ENCODE data around the gene CFAP46. TPM values are rescaled to one million over a fixed set of nuclear protein-coding genes. Genes with fewer than 3 reads are reported as not detected.
"Not testable (repeated sequence)": the region's sequence is repeated elsewhere in the genome, so short reads cannot be mapped to it uniquely, and the experiment has no call there.

CFAP46 gene
- total RNA-seq, 1 donor from 2014 or later: not detected

DNA sequence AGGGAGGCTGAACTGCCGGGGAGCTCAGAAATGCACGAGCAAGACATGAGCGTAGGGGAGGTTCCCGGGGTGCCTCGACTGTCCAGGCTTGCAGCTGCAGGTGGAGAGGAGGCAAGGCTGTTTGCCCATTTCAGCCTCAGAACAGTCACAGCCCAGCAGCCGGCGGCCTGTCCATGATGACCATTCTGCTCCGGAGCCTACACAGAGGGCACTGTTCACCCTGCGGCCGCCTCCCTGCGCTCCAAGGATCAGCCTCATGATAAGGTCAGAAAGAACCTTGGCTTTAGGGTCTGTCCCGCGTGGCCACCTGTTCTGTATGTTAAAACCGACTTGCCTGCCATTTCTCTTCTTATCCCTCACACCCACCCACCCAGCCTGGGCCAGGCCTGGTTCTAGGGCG is 21.9 kb upstream of the CFAP46 start:
- DNase-seq (ENCODE audit: low read depth): no peak

DNA sequence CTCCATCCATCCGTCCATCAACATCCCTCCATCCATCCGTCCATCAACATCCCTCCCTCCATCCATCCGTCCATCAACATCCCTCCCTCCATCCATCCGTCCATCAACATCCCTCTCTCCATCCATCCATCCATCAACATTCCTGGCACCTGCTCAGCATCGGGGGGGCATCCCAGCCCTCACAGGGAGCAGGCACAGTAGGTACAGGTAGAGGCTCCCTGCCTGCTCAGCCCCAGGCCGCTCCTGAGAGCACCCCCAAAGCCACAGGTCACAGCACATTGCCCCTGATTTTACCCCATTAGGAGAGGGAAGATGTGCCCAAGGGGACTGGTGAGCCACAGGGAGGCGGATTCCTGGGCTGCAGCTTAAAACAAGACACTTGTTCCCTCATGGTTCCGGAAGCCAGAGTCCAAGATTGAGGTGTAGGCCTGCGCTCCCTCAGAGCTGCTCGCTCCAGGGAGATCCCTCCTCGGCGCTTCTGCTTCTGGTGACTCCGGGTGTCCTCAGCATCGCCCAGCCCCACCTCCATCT is 21.1 kb upstream of the CFAP46 start:
- DNase-seq (ENCODE audit: low read depth): no peak

DNA sequence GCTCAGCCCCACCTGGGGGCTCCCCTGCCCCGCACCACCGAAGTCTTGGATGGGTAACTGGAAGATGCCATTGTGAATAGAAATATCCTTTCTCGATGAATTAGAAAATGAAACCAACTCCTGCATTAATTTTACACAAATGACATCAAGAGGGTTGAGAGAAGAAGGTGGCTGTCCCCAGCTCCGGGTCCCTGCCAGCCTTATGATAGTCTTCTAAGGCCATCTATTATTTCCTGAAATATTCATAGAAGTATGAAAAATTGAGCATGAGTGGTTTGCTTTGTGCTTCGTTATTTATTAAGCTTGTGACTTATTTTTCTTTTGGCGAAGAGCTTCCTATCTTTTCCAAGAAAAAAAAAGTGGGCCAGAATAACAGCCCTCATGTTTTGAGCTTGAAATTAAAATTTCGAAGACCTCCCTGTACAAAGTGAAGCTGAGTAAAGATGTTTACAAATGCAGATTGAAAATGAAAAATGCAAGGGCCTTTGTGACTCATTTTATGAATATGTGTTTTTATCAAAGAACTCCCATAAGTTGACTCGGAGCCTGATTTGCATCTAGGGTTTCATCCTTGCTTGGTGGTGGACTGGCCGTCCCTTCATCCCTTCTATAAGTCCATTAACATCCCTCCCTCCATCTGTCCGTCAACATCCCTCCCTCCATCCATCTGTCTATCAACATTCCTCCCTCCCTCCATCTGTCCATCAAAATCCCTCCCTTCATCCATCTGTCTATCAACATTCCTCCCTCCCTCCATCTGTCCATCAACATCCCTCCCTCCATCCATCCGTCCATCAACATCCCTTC is 20.5 kb upstream of the CFAP46 start:
- no peak for DNase-seq (ENCODE audit: low read depth)

DNA sequence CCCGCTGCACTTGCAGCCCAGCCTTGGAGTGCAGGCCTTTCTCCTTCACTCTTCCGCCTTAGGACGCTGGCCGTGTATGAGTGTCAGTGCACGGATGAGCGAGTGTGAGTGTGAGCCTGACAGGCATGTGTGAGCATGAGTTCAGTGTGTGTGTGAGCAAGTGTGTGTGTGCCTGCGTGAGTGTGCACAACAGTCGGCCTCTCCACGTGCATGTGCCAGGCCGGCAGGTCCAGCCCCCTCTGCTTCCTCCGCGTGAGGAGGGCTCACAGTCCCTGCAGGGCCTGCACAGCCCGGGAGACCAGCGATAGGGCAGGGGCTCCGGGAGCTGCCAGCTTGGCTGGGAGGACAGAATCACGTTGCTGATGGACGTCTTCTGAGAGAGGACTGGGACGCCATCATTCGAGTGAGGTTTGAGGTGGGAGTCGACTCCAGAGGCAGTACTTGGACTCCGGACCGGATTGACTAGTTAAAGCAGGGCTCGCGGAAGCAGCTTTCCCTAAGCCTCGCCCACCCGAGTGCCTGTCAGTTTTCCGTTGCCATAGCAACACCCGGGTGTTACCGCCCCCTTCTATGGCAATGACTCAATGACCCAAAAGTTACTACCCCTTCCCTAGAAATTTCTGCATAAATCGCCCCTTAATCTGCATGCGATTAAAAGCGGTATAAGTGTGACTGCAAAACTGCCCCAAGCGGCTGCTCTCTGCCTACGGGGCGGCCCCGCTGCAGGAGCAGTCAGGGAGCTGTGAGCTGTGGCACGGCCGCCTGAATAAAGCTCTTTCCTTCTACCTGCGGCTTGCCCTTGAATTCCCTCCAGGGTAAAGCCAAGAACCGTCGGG is 19.6 kb upstream of the CFAP46 start:
- peak; percentile 46 for DNase-seq (ENCODE audit: low read depth)

DNA sequence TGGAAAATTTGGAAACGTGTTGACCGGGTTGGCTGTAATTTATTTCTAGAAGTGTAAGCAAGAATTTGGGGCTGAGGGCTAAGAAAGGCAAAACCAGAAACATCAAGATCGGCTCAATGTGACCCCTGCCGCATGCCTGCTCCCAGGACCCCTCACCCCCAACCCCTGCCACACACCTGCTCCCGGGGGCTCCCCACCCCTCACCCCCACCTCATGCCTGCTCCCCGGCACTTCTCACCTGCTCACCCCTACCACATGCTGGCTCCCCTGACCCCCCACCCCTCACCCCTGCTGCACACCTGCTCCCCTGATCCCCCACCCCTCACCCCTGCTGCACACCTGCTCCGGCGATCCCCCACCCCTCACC is 19.0 kb upstream of the CFAP46 start:
- no peak for DNase-seq (ENCODE audit: low read depth)

DNA sequence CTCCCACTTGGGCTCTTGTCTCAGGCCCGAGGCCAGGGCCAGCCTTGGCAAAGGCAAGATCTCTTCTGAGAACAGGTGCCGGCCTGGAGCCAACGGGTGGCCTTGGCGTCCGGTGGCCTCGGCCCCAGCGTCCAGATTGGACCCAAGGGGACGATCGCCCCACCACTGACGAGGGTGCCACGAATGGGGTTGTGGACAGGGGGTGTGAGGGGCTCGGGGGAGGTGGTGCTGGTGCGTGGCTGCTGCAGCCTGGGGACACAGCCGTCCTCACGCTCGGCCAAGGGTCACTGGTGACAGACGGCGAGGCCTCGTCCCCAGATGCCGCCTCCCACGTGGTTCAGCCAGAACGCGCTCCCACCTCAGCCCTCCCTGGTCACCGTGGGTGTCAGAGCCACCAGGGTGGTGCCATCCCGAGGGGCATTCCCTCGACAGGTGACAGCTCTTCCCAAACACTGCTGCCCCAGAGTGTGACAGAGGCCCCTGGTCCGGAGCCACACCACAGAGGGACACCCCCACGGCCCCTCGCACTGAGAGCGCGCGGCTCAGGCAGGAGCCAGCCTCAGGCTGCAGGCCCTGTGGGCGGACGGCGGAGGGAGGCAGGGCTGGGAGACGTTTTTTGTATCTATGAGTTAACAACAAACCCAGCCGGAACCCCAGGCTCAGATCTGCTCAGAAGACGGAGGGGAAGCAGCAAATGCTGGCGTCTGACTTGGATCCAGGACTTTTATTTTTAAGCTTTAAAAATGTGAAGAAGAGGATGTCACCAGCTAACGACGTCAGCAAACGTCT is 18.5 kb upstream of the CFAP46 start:
- no peak for DNase-seq (ENCODE audit: low read depth)

DNA sequence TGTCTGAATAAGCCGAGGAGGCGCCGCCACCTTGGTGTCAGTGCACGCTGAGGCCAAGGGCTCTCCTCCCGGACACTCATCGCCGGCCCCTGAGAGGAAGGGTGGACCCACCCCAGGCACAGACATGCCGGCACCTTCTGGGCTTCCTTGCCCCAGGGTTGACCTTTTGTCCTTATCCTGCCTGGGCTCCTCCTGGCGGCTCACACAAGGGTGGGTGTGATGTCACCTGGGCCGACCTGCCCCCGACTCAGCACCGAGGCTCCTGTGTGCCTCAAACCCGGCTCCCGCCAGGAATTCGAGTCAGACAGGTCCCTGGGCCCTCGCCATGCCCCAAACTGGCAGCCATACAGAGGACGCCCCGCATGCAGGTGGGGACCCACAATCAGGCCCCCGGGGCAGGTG is 17.7 kb upstream of the CFAP46 start:
- no peak for DNase-seq (ENCODE audit: low read depth)

DNA sequence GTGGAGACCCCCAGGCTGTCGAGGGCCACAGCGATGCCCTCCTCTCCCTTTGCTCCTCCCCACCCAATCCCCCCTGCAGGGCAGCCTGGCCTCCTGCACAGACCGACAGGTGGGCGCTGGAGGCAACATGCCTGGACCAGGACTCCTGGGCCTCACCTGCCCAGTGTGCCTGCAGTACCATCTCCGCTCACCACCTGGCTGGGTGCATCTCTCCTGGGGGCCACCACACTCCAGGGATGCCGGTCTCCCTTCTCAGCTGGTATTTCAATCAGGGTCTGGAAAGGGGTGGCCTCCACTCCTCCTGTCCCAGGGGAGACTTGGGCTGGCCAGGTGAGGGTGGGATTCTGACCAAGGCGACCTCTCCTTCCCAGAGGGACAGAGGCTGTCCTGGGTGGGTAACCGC is 17.2 kb upstream of the CFAP46 start:
- no peak for DNase-seq (ENCODE audit: low read depth)

DNA sequence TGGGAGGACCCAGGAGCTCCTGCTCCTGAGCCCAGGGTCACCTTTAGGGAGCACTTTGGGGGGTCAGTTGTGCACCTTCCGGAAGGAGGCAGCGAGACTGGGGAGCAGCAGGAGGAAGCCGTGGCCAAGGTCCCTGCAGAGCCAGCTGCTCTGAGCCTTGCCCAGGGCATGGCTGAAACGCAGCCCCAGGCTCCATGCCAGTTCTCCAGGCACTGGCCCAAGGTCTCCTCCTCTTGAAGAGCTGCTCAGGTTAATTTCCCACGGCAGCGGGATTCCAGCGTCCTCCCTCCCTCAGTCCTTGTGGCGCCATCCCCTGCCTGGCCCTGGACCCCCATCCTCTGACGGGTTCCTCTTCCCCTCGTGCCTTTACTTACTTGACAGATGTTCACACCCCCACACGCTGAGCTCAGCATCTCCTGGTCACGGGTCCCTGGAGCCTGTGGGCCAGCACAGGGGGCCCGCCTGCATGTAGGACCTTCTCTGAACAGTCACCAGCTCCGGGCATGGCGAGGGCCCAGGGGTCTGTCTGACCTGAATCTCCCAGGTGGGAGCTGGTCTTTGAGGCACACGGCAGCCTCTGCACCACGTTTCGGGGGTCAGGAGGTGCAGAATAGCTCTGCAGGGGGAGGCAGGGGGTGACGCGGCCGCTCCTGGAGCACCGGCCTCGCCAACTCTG is 16.7 kb upstream of the CFAP46 start:
- DNase-seq (ENCODE audit: low read depth): no peak

DNA sequence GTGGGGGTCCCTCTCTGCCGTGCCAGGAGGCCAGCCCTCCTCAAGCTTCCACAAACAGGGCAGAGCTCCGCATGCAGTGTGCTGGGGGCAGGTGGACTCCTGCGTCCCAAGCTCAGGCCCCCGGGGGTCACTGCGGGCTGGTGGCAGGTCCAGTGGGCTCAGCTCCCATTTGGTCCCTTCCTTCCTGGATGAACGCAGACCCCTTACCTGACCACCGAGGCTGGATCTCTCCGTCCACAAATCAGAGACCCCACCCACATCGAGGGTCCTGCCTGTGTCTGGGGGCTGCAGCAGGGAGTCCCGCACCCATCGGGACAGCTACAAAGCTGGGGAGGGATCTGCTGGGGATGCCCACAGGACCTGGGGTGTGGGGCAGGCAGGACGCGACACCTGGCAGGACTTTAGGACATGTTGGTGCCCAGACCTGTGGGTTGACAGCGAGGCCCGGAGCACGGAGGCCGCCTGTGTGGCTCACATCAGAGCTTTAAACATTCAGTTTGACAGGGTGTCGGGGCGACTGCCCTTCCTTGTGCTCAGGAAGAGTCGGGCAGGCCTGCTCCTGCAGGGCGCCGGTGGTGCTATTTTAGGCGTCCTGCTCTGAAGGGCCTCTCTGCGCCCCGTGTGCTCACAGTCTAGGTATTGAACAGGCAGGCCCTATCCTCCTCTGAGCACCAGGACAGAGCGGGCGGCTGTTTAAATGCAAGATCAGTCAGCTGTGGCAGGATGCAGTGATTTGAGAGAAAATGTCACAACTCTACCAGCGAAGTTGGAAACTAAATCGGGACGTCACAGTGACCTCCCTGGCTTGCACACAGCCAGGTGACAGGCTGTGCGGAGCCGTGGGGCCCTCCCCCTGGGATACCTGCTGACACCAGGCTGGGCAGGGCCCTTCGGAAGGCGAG is 15.9 kb upstream of the CFAP46 start:
- DNase-seq (ENCODE audit: low read depth): no peak

DNA sequence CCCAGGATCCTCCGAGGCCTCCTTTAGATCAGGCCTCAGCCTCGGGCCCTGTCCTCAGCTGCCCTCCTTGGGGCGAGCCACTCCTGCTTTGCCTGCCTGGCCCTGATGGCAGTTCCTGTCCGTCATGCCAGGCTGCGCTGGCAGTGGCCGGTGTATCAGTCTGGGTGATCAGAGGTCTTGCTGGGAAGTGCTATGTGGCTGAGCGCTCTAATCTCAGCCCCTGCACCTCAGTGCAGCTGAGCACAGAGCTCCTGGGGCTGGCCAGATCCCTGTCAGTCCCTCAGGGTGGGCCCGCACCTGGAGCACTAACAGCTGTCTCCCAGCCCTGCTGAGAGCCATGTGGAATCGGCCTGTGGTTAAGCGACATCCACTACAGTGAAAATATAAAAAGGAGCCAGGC is 14.8 kb upstream of the CFAP46 start:
- no peak for DNase-seq (ENCODE audit: low read depth)

DNA sequence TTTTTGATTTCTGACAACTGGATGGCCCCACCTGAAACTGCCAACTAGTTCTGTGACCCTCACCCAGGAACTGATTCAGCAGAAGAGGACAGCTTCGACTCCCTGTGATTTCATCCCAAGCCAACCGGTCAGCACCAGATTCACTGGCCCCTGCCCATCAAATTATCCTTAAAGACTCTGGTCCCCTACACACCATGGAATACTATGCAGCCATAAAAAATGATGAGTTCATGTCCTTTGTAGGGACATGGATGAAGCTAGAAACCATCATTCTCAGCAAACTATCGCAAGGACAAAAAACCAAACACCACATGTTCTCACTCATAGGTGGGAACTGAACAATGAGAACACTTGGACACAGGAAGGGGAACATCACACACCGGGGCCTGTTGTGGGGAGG is 13.9 kb upstream of the CFAP46 start:
- not testable (repeated sequence) for DNase-seq (ENCODE audit: low read depth)

DNA sequence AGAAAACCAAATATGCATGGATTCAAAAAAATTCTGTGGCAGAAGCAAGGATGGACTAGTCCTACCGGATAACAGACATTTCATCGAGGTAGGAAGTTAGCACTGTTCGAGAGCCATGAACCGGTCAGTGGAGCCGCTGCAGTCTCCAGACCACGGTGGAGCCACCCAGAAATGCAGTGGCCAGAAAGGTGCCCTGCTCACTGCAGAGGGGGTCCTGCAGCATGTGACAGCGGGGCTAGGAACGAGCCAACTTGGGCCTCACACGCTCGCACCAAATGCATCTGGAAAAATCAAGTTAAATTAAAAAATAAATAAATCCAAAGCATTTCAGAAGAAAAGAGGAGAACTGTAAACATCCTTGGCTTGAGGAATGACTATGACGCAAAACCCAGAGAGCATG is 13.1 kb upstream of the CFAP46 start:
- DNase-seq (ENCODE audit: low read depth): no peak

DNA sequence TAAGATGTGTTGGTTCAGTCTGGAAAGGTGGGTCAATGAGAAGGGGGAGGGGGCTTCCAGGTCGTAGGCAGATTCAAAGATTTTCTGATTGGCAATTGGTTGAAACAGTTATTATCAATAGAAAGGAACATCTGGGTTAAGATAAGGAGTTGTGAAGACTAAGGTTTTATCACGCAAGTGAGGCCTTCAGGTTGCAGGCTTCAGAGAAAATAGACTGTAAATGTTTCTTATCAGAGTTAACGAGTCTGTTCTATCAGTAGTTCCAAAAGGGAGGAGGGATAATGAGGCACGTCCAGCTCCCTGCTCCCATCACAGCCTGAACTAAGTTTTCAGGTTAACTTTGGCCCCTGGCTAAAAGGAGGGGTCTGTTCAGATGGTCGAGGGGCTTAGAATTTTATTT is 11.1 kb upstream of the CFAP46 start:
- no peak for DNase-seq (ENCODE audit: low read depth)

DNA sequence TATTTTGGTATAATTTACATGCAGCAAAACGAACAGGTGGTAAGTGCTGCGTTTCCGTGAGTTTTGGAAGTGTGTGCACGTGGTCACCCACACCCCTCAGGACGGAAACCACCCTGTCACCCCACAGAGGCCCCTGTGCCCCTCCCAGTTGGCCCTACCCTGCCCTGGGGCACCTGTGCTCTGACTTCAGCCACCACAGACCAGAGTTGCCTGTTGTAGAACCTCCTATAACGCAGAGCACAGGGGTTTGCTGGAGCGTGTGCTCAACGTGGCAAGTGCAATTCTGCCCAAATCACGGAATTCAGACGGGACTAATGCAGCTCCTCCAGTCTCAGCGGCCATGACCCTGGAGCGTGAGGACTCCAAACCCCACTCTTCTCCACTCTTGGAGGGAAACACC is 9.6 kb upstream of the CFAP46 start:
- DNase-seq (ENCODE audit: low read depth): no peak

DNA sequence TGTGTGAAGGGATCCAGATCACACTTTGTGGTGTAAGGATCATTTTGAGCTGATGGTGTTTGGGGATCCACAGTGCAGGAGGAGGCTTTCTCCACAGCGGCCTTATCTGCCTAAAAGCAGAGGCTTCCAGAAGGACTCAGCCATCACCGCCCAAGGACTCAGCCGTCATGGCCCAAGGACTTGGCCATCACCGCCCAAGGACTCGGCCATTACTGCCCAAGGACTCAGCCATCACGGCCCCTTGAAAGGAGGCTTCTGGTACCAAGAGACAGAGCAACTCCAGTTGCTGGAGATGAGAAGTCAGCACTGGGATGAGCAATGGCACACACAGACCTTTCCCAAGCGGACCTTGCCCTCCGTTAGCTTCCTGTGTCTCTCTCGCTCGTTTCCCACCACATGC is 6.0 kb upstream of the CFAP46 start:
- no peak for DNase-seq (ENCODE audit: low read depth)

DNA sequence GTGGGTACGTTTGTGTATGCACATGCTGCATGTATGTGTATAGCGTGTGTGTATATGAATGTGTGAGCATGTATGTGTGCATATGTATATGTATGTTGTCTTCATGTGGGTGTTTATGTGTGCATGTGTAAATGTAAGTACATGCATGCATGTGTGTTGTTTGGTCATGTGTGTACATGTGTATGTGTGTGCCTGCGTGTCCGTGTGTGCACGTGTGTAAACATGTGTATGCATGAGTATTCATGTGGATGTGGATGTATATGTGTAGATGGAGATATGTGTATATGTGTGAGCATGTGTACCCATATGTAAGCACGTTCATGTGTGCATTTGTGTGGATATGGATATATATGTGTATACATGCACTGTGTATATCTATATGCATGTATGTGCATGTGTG is 5.5 kb upstream of the CFAP46 start:
- DNase-seq (ENCODE audit: low read depth): no peak

DNA sequence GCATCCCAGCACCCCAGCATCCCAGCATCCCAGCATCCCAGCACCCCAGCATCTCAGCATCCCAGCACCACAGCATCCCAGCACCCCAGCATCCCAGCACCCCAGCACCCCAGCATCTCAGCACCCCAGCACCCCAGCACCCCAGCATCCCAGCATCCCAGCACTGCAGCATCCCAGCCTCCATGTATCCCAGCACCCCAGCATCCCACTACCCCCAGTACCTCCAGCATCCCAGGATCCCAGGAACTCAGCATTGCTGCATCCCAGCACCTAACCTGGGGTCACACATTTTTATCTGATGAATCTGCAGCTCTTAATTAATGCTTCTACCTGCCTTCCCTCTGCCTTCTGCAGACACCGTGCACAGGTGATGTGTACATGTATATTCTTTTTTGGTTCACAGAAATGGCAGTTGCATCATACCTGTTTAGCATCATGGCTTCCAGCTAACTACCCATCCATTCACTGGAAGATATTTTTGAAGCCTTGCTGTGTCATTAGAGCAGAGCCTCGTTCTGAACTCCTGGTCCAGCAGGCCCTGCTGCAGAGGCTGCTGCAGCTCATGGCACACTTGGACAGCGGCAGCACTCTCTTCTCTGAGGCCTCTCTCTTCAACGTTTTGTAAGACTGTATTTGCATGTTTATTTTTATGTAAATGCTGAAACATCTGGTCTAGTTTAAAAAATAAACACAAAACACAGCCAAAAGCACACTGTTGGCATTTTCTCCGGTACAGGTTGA is 4.6 kb upstream of the CFAP46 start:
- DNase-seq (ENCODE audit: low read depth): no peak

DNA sequence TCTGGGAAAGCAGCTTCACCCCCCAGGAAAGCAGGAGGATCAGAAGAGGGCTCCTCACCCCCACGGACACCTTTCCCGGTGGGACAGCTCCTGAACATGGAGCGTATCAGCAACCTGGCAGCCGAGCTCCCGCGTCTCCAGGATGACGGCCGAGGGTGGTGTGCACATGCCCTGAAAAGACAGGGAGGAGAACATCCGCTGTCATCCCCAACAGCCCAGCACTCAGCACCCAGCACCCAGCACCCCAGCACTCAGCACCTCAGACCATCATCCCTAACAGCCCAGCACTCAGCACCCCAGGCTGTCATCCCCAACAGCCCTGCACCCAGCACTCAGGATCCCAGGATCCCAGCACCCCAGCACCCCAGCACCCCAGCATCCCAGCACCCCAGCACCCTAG is 3.9 kb upstream of the CFAP46 start:
- DNase-seq (ENCODE audit: low read depth): no peak
